Breast epithelium (tissue), 3 donors: ENCODE data around the gene SP6.

Source experiments
- CTCF ChIP-seq, 3 donors: fragments of 450-650 bp; IDR thresholded peaks; one replicate each; pipeline ENCODE4 v1.5.1; 2016 to 2017; ENCODE audit warnings: antibody characterized with exemption in 3 of 3, mild to moderate bottlenecking in 3 of 3, moderate library complexity in 3 of 3
- POLR2A ChIP-seq: fragments of 450-650 bp; IDR thresholded peaks from one replicate; pipeline ENCODE4 v1.6.1; 2016; ENCODE audit warnings: antibody characterized with exemption, mild to moderate bottlenecking, moderate library complexity
- POLR2AphosphoS5 ChIP-seq, 3 donors: sonication (generic); formaldehyde crosslinking; IDR thresholded peaks; one replicate each; pipeline ENCODE4 v1.6.1; 2017; ENCODE audit warnings: antibody characterized with exemption in 3 of 3

GRCh38 chr17:47811709-47812108 is 39.3 kb downstream of the SP6 start:
- TF ChIP-seq CTCF (IDR thresholded peaks at IDR 0.05) (no peak), POLR2A (no peak), POLR2AphosphoS5 (IDR thresholded peaks at IDR 0.05) (no peak)
